Activated gamma-delta T cell (primary cell): ENCODE data around the gene CALN1.

Experiments used
- DNase-seq: peaks from one replicate; lab custom pipeline; 2025; lab: John Stamatoyannopoulos, UW

CALN1 gene

GRCh38 chr7:71785216-71785615, 626.9 kb downstream of the CALN1 start:
- no peak for DNase-seq

- no peak for DNase-seq
Observed at GRCh38 chr7:71784781-71785180, 627.4 kb downstream of the CALN1 start.

- no peak for DNase-seq
Observed at GRCh38 chr7:71784180-71784579, 628.0 kb downstream of the CALN1 start.

- DNase-seq: no peak
Observed at GRCh38 chr7:71783779-71784178, 628.4 kb downstream of the CALN1 start.

GRCh38 chr7:71782051-71782450, 630.1 kb downstream of the CALN1 start:
- DNase-seq: no peak

- no peak for DNase-seq
Observed at GRCh38 chr7:71780282-71780681, 631.9 kb downstream of the CALN1 start.

- DNase-seq: no peak
Observed at GRCh38 chr7:71777278-71777677, 634.9 kb downstream of the CALN1 start.

- no peak for DNase-seq
Observed at GRCh38 chr7:71776726-71777125, 635.4 kb downstream of the CALN1 start.

- DNase-seq: no peak
Observed at GRCh38 chr7:71775648-71776047, 636.5 kb downstream of the CALN1 start.

GRCh38 chr7:71772779-71773178, 639.4 kb downstream of the CALN1 start:
- DNase-seq: no peak

GRCh38 chr7:71770269-71770907, 641.8 kb downstream of the CALN1 start:
- no peak for DNase-seq

- DNase-seq: no peak
Observed at GRCh38 chr7:71769326-71769725, 642.8 kb downstream of the CALN1 start.

- no peak for DNase-seq
Observed at GRCh38 chr7:71768450-71768849, 643.7 kb downstream of the CALN1 start.

GRCh38 chr7:71766016-71766415, 646.1 kb downstream of the CALN1 start:
- no peak for DNase-seq

GRCh38 chr7:71761336-71761735, 650.8 kb downstream of the CALN1 start:
- no peak for DNase-seq

GRCh38 chr7:71754828-71755227, 657.3 kb downstream of the CALN1 start:
- DNase-seq: no peak

- no peak for DNase-seq
Observed at GRCh38 chr7:71753956-71754664, 658.0 kb downstream of the CALN1 start.

- no peak for DNase-seq
Observed at GRCh38 chr7:71753236-71753635, 658.9 kb downstream of the CALN1 start.

GRCh38 chr7:71752171-71752935, 659.8 kb downstream of the CALN1 start:
- no peak for DNase-seq

GRCh38 chr7:71750290-71750689, 661.8 kb downstream of the CALN1 start:
- no peak for DNase-seq

GRCh38 chr7:71746006-71746405, 666.1 kb downstream of the CALN1 start:
- DNase-seq: no peak

GRCh38 chr7:71740174-71740560, 672.0 kb downstream of the CALN1 start:
- DNase-seq: no peak
